Progenitor cell of endocrine pancreas (in vitro differentiated cells): Measurements from ENCODE around the gene EXD2. TPM values are rescaled to one million over a fixed set of nuclear protein-coding genes. Genes with fewer than 3 reads are reported as not detected.

Experiments
- DNase-seq: peaks from one replicate; pipeline ENCODE4 v3.0.0; 2021; ENCODE audit warnings: low spot score; ENCODE audit not compliant: unreplicated experiment
- H3K27ac Mint-ChIP-seq: 2 replicates; pipeline ENCODE4 v1.8.0; 2021; ENCODE audit warnings: mild to moderate bottlenecking, moderate library complexity, mixed read lengths
- H3K27me3 Mint-ChIP-seq: 2 replicates; pipeline ENCODE4 v1.8.0; 2021; ENCODE audit warnings: mixed read lengths
- H3K36me3 Mint-ChIP-seq: 2 replicates; pipeline ENCODE4 v1.8.0; 2022; ENCODE audit warnings: mixed read lengths; ENCODE audit not compliant: insufficient read depth
- H3K4me1 Mint-ChIP-seq: 2 replicates; pipeline ENCODE4 v1.8.0; 2021; ENCODE audit warnings: low read depth, mixed read lengths
- H3K4me3 Mint-ChIP-seq: 2 replicates; pipeline ENCODE4 v1.8.0; 2021; ENCODE audit warnings: low read depth, mild to moderate bottlenecking, moderate library complexity, mixed read lengths
- H3K9me3 Mint-ChIP-seq: 2 replicates; pipeline ENCODE4 v1.8.0; 2021; ENCODE audit warnings: low read depth, mixed read lengths
- total RNA-seq: library from RNA; stranded (reverse); gene quantifications from 2 replicates; pipeline ENCODE4 v1.2.1, GENCODE V29; 2021
- TF ChIP-seq, protein P1 (sequence below): fragments of 200-600 bp; sonication (generic); IDR thresholded peaks from one replicate; pipeline ENCODE4 v1.5.0; 2021; ENCODE audit warnings: antibody characterized with exemption, mild to moderate bottlenecking; ENCODE audit not compliant: unreplicated experiment

Gene EXD2
- total RNA-seq, 1 donor from 2014 or later = 44.2 TPM

DNA sequence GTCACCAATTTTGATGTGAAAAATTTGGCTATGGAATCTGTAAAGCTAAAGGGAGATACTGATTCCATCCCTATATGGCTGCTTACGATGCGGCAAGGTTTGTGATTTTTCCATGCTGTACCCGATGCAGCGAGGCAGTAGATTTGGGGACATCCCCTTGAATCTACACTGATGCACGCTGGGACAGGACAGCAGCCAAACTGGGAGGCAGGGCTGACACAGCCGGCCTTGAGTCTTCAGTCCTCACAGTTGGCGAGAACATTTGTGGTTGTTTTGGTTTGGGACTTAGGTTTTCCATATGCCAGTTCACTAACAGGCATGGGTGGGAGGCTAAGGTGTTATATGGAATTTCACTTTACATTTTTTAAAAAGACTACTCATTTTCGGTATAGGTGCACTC lies 72.5 kb downstream of the EXD2 start:
- Mint-ChIP-seq H3K27me3 (peaks cover 22% of the 10 kb centered on the region), H3K9me3 (no peaks in the 10 kb centered on the region), H3K4me3 (no peak overlapping the region)

DNA sequence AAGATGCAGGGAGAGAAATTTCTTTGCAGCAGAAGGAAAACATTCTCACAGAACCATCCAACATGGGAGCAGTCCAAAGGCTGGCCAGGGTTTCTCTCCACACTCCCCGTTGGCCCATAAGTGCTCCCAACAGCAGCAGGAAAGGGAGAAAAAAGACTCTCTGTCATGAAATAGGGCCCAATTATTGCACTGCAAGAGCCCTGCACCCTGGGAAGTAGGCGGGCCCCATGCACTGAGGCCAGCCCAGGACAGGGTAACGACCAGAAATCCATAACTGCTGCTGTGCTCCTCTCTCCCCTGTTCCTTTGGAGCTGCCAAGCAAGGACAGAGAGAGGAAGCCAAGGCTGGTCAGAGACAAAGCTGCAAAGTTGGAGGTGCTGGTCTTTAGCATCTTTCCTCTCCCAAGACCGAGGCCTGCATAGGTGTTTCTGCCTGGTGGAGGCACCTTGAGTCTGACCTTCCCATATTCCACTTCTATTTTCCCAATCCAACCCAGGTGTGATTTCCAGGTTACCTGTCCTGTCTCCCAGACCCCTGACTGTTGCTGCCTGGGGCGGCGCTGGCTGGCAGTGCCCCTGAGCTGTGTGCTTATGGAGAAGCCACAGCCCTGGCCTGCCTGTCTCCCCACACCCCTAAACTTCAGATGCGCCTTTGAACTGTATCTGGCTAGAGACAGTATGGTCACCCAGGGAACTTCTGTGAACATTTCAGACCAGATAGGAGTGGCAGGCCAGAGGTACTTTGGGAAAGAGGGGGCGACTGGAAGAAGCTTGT lies 75.5 kb downstream of the EXD2 start:
- no peaks in the 10 kb centered on the region for H3K9me3 Mint-ChIP-seq
- H3K27ac Mint-ChIP-seq = no peak overlapping the region
- H3K27me3 Mint-ChIP-seq = peaks cover 9% of the 10 kb centered on the region
- H3K4me3 Mint-ChIP-seq = no peak overlapping the region
- peaks cover 3% of the 10 kb centered on the region for H3K4me1 Mint-ChIP-seq
- no peak for DNase-seq
- TF ChIP-seq, protein P1, sequence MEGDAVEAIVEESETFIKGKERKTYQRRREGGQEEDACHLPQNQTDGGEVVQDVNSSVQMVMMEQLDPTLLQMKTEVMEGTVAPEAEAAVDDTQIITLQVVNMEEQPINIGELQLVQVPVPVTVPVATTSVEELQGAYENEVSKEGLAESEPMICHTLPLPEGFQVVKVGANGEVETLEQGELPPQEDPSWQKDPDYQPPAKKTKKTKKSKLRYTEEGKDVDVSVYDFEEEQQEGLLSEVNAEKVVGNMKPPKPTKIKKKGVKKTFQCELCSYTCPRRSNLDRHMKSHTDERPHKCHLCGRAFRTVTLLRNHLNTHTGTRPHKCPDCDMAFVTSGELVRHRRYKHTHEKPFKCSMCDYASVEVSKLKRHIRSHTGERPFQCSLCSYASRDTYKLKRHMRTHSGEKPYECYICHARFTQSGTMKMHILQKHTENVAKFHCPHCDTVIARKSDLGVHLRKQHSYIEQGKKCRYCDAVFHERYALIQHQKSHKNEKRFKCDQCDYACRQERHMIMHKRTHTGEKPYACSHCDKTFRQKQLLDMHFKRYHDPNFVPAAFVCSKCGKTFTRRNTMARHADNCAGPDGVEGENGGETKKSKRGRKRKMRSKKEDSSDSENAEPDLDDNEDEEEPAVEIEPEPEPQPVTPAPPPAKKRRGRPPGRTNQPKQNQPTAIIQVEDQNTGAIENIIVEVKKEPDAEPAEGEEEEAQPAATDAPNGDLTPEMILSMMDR = no peak
- no peaks in the 10 kb centered on the region for H3K36me3 Mint-ChIP-seq

More for the DNA sequence above, 72.5 kb downstream of the EXD2 start:
- no peaks in the 10 kb centered on the region for H3K36me3 Mint-ChIP-seq
- DNase-seq = no peak
- peaks cover 15% of the 10 kb centered on the region for H3K4me1 Mint-ChIP-seq
- TF ChIP-seq, protein P1 = no peak
- no peak overlapping the region for H3K27ac Mint-ChIP-seq

DNA sequence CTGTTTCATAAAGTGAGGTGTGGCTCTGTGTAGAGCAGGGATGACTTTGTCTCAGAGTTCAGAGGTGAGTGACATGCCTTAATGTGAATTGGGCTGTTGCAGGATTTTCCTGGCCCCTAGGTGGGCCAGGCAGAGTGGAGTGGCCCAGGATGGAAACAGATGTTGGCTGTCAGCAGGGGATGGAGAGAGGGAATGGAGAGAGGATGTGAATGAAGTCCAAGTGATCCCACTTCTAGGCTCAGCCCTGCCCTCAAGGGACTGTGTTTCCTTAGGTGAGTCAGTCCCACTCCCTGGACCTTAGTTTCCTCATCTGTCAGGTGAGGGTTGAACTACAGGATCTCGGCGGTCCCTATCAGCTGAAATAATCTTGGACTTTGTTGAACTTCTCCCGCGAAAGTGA lies 76.2 kb downstream of the EXD2 start:
- H3K9me3 Mint-ChIP-seq = no peaks in the 10 kb centered on the region

DNA sequence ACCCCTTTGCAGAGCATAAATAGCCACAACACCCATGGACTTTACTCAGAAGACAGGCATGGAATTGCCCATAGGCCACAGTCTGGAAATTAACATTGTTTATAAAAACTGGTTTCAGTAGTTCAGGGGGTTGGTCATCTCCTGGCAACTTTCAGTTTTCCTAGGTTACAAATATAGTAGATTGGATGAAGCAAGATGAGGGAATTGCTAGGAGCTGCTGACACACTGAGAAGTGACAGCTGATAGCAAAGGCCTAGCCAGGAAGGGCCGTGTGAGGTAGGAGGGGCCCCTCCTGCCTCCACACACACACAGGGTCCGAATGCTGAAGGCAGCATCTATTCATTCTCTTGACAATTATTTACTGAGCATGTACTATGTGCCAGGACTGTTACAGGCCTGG lies 76.9 kb downstream of the EXD2 start:
- H3K9me3 Mint-ChIP-seq = no peaks in the 10 kb centered on the region
- H3K27me3 Mint-ChIP-seq = peaks cover 3% of the 10 kb centered on the region
- no peaks in the 10 kb centered on the region for H3K4me1 Mint-ChIP-seq
- H3K36me3 Mint-ChIP-seq = no peaks in the 10 kb centered on the region
- no peak for DNase-seq
- no peak overlapping the region for H3K4me3 Mint-ChIP-seq
- no peak overlapping the region for H3K27ac Mint-ChIP-seq
- TF ChIP-seq, protein P1 = no peak

More for the DNA sequence above, 76.2 kb downstream of the EXD2 start:
- no peak for DNase-seq
- Mint-ChIP-seq H3K27ac (no peak overlapping the region), H3K4me1 (no peaks in the 10 kb centered on the region), H3K36me3 (no peaks in the 10 kb centered on the region), H3K27me3 (peaks cover 5% of the 10 kb centered on the region), H3K4me3 (no peak overlapping the region)
- TF ChIP-seq, protein P1 = no peak

DNA sequence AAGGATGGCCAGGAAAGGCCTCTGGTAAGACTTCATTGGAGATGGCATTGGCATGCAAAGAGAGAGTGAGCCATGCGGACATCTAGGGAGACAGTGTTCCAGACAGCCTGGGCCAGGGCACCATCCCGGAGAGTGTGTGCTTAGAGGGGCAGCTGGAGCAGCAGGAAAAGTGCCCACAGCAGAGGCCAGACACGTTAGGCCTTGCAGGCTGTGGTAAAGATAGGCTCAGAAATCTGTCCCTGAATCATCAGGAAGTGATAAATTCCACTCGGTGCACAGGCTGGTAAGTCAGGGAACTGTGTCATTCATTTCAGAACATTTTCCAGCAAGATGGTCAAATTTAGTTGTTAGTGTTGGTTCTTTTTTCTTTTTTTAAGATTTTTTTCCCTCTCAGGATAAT lies 77.5 kb downstream of the EXD2 start:
- Mint-ChIP-seq H3K9me3 (no peaks in the 10 kb centered on the region), H3K27ac (no peak overlapping the region), H3K36me3 (no peaks in the 10 kb centered on the region), H3K27me3 (no peaks in the 10 kb centered on the region), H3K4me3 (no peak overlapping the region), H3K4me1 (no peaks in the 10 kb centered on the region)
- DNase-seq = no peak
- TF ChIP-seq, protein P1 = no peak
